Measurements from ENCODE around the gene RIMS3.

RIMS3 gene

GRCh38 chr1:40628903-40629292 is 36.6 kb downstream of the RIMS3 start:
- H3K4me1 ChIP-seq (ENCODE audit: control insufficient read depth, insufficient read depth, low read length) = no peaks in the 10 kb centered on the region
- H3K4me3 ChIP-seq (ENCODE audit: low read depth, low read length) = no peak overlapping the region
- no peak overlapping the region for H3K27ac ChIP-seq (ENCODE audit: low read depth, low read length)
- no peaks in the 10 kb centered on the region for H3K27me3 ChIP-seq (ENCODE audit: control insufficient read depth, insufficient read depth, low read length)
- H3K9me3 ChIP-seq (ENCODE audit: control insufficient read depth, insufficient read depth, low read length) = no peaks in the 10 kb centered on the region
- no peaks in the 10 kb centered on the region for H3K36me3 ChIP-seq (ENCODE audit: control insufficient read depth, insufficient read depth, low read length)
- H3K9ac ChIP-seq (ENCODE audit: low read depth, low read length) = no peak overlapping the region

GRCh38 chr1:40627987-40628902 is 37.2 kb downstream of the RIMS3 start:
- no peaks in the 10 kb centered on the region for H3K27me3 ChIP-seq (ENCODE audit: control insufficient read depth, insufficient read depth, low read length)
- H3K9me3 ChIP-seq (ENCODE audit: control insufficient read depth, insufficient read depth, low read length) = no peaks in the 10 kb centered on the region
- no peak overlapping the region for H3K27ac ChIP-seq (ENCODE audit: low read depth, low read length)
- H3K9ac ChIP-seq (ENCODE audit: low read depth, low read length) = no peak overlapping the region
- no peak overlapping the region for H3K4me3 ChIP-seq (ENCODE audit: low read depth, low read length)
- H3K4me1 ChIP-seq (ENCODE audit: control insufficient read depth, insufficient read depth, low read length) = no peaks in the 10 kb centered on the region
- no peaks in the 10 kb centered on the region for H3K36me3 ChIP-seq (ENCODE audit: control insufficient read depth, insufficient read depth, low read length)

- Histone ChIP-seq H3K27ac (ENCODE audit: low read depth, low read length) (no peak overlapping the region), H3K36me3 (ENCODE audit: control insufficient read depth, insufficient read depth, low read length) (no peaks in the 10 kb centered on the region), H3K4me3 (ENCODE audit: low read depth, low read length) (no peak overlapping the region), H3K9me3 (ENCODE audit: control insufficient read depth, insufficient read depth, low read length) (no peaks in the 10 kb centered on the region), H3K9ac (ENCODE audit: low read depth, low read length) (no peak overlapping the region), H3K4me1 (ENCODE audit: control insufficient read depth, insufficient read depth, low read length) (no peaks in the 10 kb centered on the region), H3K27me3 (ENCODE audit: control insufficient read depth, insufficient read depth, low read length) (no peaks in the 10 kb centered on the region)
Measured at GRCh38 chr1:40626383-40626770, 39.1 kb downstream of the RIMS3 start.

GRCh38 chr1:40625476-40626382 is 39.8 kb downstream of the RIMS3 start:
- Histone ChIP-seq H3K9ac (ENCODE audit: low read depth, low read length) (no peak overlapping the region), H3K4me3 (ENCODE audit: low read depth, low read length) (no peak overlapping the region), H3K27ac (ENCODE audit: low read depth, low read length) (no peak overlapping the region), H3K27me3 (ENCODE audit: control insufficient read depth, insufficient read depth, low read length) (no peaks in the 10 kb centered on the region), H3K9me3 (ENCODE audit: control insufficient read depth, insufficient read depth, low read length) (no peaks in the 10 kb centered on the region), H3K4me1 (ENCODE audit: control insufficient read depth, insufficient read depth, low read length) (no peaks in the 10 kb centered on the region), H3K36me3 (ENCODE audit: control insufficient read depth, insufficient read depth, low read length) (no peaks in the 10 kb centered on the region)

- H3K9me3 ChIP-seq (ENCODE audit: control insufficient read depth, insufficient read depth, low read length) = no peaks in the 10 kb centered on the region
- H3K4me3 ChIP-seq (ENCODE audit: low read depth, low read length) = no peak overlapping the region
- no peak overlapping the region for H3K27ac ChIP-seq (ENCODE audit: low read depth, low read length)
- no peaks in the 10 kb centered on the region for H3K27me3 ChIP-seq (ENCODE audit: control insufficient read depth, insufficient read depth, low read length)
- H3K36me3 ChIP-seq (ENCODE audit: control insufficient read depth, insufficient read depth, low read length) = no peaks in the 10 kb centered on the region
- no peak overlapping the region for H3K9ac ChIP-seq (ENCODE audit: low read depth, low read length)
- H3K4me1 ChIP-seq (ENCODE audit: control insufficient read depth, insufficient read depth, low read length) = no peaks in the 10 kb centered on the region
Measured at GRCh38 chr1:40625076-40625475, 40.4 kb downstream of the RIMS3 start.

- H3K36me3 ChIP-seq (ENCODE audit: control insufficient read depth, insufficient read depth, low read length) = no peaks in the 10 kb centered on the region
- H3K9ac ChIP-seq (ENCODE audit: low read depth, low read length) = no peak overlapping the region
- no peaks in the 10 kb centered on the region for H3K9me3 ChIP-seq (ENCODE audit: control insufficient read depth, insufficient read depth, low read length)
- no peaks in the 10 kb centered on the region for H3K4me1 ChIP-seq (ENCODE audit: control insufficient read depth, insufficient read depth, low read length)
- H3K27ac ChIP-seq (ENCODE audit: low read depth, low read length) = no peak overlapping the region
- no peaks in the 10 kb centered on the region for H3K27me3 ChIP-seq (ENCODE audit: control insufficient read depth, insufficient read depth, low read length)
- no peak overlapping the region for H3K4me3 ChIP-seq (ENCODE audit: low read depth, low read length)
Measured at GRCh38 chr1:40622936-40623629, 42.4 kb downstream of the RIMS3 start.

GRCh38 chr1:40621821-40622450 is 43.5 kb downstream of the RIMS3 start:
- Histone ChIP-seq H3K27me3 (ENCODE audit: control insufficient read depth, insufficient read depth, low read length) (no peaks in the 10 kb centered on the region), H3K4me1 (ENCODE audit: control insufficient read depth, insufficient read depth, low read length) (no peaks in the 10 kb centered on the region)

GRCh38 chr1:40620586-40621210 is 44.8 kb downstream of the RIMS3 start:
- no peaks in the 10 kb centered on the region for H3K27me3 ChIP-seq (ENCODE audit: control insufficient read depth, insufficient read depth, low read length)
- no peak overlapping the region for H3K27ac ChIP-seq (ENCODE audit: low read depth, low read length)
- H3K4me3 ChIP-seq (ENCODE audit: low read depth, low read length) = no peak overlapping the region
- H3K9ac ChIP-seq (ENCODE audit: low read depth, low read length) = no peak overlapping the region
- H3K4me1 ChIP-seq (ENCODE audit: control insufficient read depth, insufficient read depth, low read length) = no peaks in the 10 kb centered on the region
- H3K9me3 ChIP-seq (ENCODE audit: control insufficient read depth, insufficient read depth, low read length) = no peaks in the 10 kb centered on the region
- no peaks in the 10 kb centered on the region for H3K36me3 ChIP-seq (ENCODE audit: control insufficient read depth, insufficient read depth, low read length)

More at GRCh38 chr1:40621821-40622450, 43.5 kb downstream of the RIMS3 start:
- H3K27ac ChIP-seq (ENCODE audit: low read depth, low read length) = no peak overlapping the region
- H3K9ac ChIP-seq (ENCODE audit: low read depth, low read length) = no peak overlapping the region
- H3K4me3 ChIP-seq (ENCODE audit: low read depth, low read length) = no peak overlapping the region
- no peaks in the 10 kb centered on the region for H3K36me3 ChIP-seq (ENCODE audit: control insufficient read depth, insufficient read depth, low read length)
- no peaks in the 10 kb centered on the region for H3K9me3 ChIP-seq (ENCODE audit: control insufficient read depth, insufficient read depth, low read length)

- Histone ChIP-seq H3K4me3 (ENCODE audit: low read depth, low read length) (no peak overlapping the region), H3K9me3 (ENCODE audit: control insufficient read depth, insufficient read depth, low read length) (no peaks in the 10 kb centered on the region), H3K27me3 (ENCODE audit: control insufficient read depth, insufficient read depth, low read length) (no peaks in the 10 kb centered on the region), H3K4me1 (ENCODE audit: control insufficient read depth, insufficient read depth, low read length) (no peaks in the 10 kb centered on the region), H3K36me3 (ENCODE audit: control insufficient read depth, insufficient read depth, low read length) (no peaks in the 10 kb centered on the region), H3K27ac (ENCODE audit: low read depth, low read length) (no peak overlapping the region), H3K9ac (ENCODE audit: low read depth, low read length) (no peak overlapping the region)
Measured at GRCh38 chr1:40620150-40620549, 45.3 kb downstream of the RIMS3 start.

- Histone ChIP-seq H3K4me3 (ENCODE audit: low read depth, low read length) (no peak overlapping the region), H3K9me3 (ENCODE audit: control insufficient read depth, insufficient read depth, low read length) (no peaks in the 10 kb centered on the region), H3K36me3 (ENCODE audit: control insufficient read depth, insufficient read depth, low read length) (no peaks in the 10 kb centered on the region)
Measured at GRCh38 chr1:40618108-40618507, 47.4 kb downstream of the RIMS3 start.

More at GRCh38 chr1:40618108-40618507, 47.4 kb downstream of the RIMS3 start:
- no peak overlapping the region for H3K27ac ChIP-seq (ENCODE audit: low read depth, low read length)
- no peaks in the 10 kb centered on the region for H3K4me1 ChIP-seq (ENCODE audit: control insufficient read depth, insufficient read depth, low read length)
- H3K27me3 ChIP-seq (ENCODE audit: control insufficient read depth, insufficient read depth, low read length) = no peaks in the 10 kb centered on the region
- no peak overlapping the region for H3K9ac ChIP-seq (ENCODE audit: low read depth, low read length)
